Measurements from ENCODE around the gene CPTP. TPM values are rescaled to one million over a fixed set of nuclear protein-coding genes. Genes with fewer than 3 reads are reported as not detected.

Gene CPTP
- total and polyA plus RNA-seq, 4 donors: 7.9 to 45.1 (median 22.5) TPM

- Histone ChIP-seq H3K27me3 (ENCODE audit: control insufficient read depth in 4 of 4, insufficient read depth in 4 of 4, low read length in 3 of 4) (no peaks in the 10 kb centered on the region), H3K27ac (ENCODE audit: low read depth in 1 of 2, low read length in 2 of 2) (peak within 1 kb of the TSS; percentile 25 to 63), H3K9ac (ENCODE audit: low read depth in 1 of 2, low read length in 2 of 2) (no peak within 1 kb of the TSS), H3K4me3 (ENCODE audit: low read depth in 1 of 3, low read length in 3 of 3) (peak within 1 kb of the TSS in 1 of 3 donors; percentile 37), H3K9me3 (ENCODE audit: control insufficient read depth in 4 of 4, low read length in 3 of 4) (no peaks in the 10 kb centered on the region), H3K4me1 (ENCODE audit: control insufficient read depth in 4 of 4, insufficient read depth in 4 of 4, low read length in 3 of 4) (peaks cover 0 to 11% (median 2%) of the 10 kb centered on the region in 4 donors), H3K36me3 (ENCODE audit: control insufficient read depth in 4 of 4, insufficient read depth in 3 of 4, low read depth in 1 of 4, low read length in 3 of 4) (no peaks in the 10 kb centered on the region)
- no peak for DNase-seq (ENCODE audit: low spot score)
- TF ChIP-seq TAF1 (conservative IDR thresholded peaks at IDR 0.05): no peak
- TF ChIP-seq NR2F2 (IDR thresholded peaks at IDR 0.05): peak; percentile 23
- 45% methylated on average over 29 of the region's 29 CpGs for WGBS
Observed at GRCh38 chr1:1358433-1359271, 34.0 kb downstream of the CPTP start, which contains the start of gene MXRA8. MXRA8 (minus strand) TSS chr1:1358555; CDS start chr1:1358504, 51 bp downstream.

- Histone ChIP-seq H3K4me3 (ENCODE audit: low read depth in 1 of 3, low read length in 3 of 3) (no peak overlapping the region), H3K27me3 (ENCODE audit: control insufficient read depth in 4 of 4, insufficient read depth in 4 of 4, low read length in 3 of 4) (no peaks in the 10 kb centered on the region), H3K36me3 (ENCODE audit: control insufficient read depth in 4 of 4, insufficient read depth in 3 of 4, low read depth in 1 of 4, low read length in 3 of 4) (no peaks in the 10 kb centered on the region), H3K4me1 (ENCODE audit: control insufficient read depth in 4 of 4, insufficient read depth in 4 of 4, low read length in 3 of 4) (peaks cover 0 to 9% (median 1%) of the 10 kb centered on the region in 4 donors), H3K9ac (ENCODE audit: low read depth in 1 of 2, low read length in 2 of 2) (no peak overlapping the region), H3K27ac (ENCODE audit: low read depth in 1 of 2, low read length in 2 of 2) (no peak overlapping the region), H3K9me3 (ENCODE audit: control insufficient read depth in 4 of 4, low read length in 3 of 4) (no peaks in the 10 kb centered on the region)
- TF ChIP-seq YY1 (IDR thresholded peaks at IDR 0.05) (no peak), HNF4G (IDR thresholded peaks at IDR 0.05) (no peak), NR2F2 (IDR thresholded peaks at IDR 0.05) (no peak)
- 72% methylated on average over 6 of the region's 6 CpGs for WGBS
- no peak for DNase-seq (ENCODE audit: low spot score)
Observed at GRCh38 chr1:1359308-1359663, 34.7 kb downstream of the CPTP start.

GRCh38 chr1:1359664-1360468 is 35.3 kb downstream of the CPTP start:
- Histone ChIP-seq H3K4me3 (ENCODE audit: low read depth in 1 of 3, low read length in 3 of 3) (no peak overlapping the region), H3K27ac (ENCODE audit: low read depth in 1 of 2, low read length in 2 of 2) (peak overlapping the region in 1 of 2 donors; percentile 25), H3K27me3 (ENCODE audit: control insufficient read depth in 4 of 4, insufficient read depth in 4 of 4, low read length in 3 of 4) (no peaks in the 10 kb centered on the region), H3K4me1 (ENCODE audit: control insufficient read depth in 4 of 4, insufficient read depth in 4 of 4, low read length in 3 of 4) (peaks cover 0 to 3% (median 0%) of the 10 kb centered on the region in 4 donors), H3K36me3 (ENCODE audit: control insufficient read depth in 4 of 4, insufficient read depth in 3 of 4, low read depth in 1 of 4, low read length in 3 of 4) (no peaks in the 10 kb centered on the region), H3K9ac (ENCODE audit: low read depth in 1 of 2, low read length in 2 of 2) (no peak overlapping the region), H3K9me3 (ENCODE audit: control insufficient read depth in 4 of 4, low read length in 3 of 4) (no peaks in the 10 kb centered on the region)
- WGBS: 67% methylated on average over 28 of the region's 28 CpGs
- no peak for DNase-seq (ENCODE audit: low spot score)
- TF ChIP-seq YY1 (IDR thresholded peaks at IDR 0.05) (no peak), HNF4G (IDR thresholded peaks at IDR 0.05) (no peak), SP1 (IDR thresholded peaks at IDR 0.05) (no peak), CTCF (IDR thresholded peaks at IDR 0.05; ENCODE audit: low read depth, low read length, missing input control) (no peak), ATF3 (IDR thresholded peaks at IDR 0.05) (no peak), FOXA1 (IDR thresholded peaks at IDR 0.05) (no peak), ZBTB33 (IDR thresholded peaks at IDR 0.05) (no peak), JUND (IDR thresholded peaks at IDR 0.05) (no peak), TAF1 (conservative IDR thresholded peaks at IDR 0.05) (no peak), NR2F2 (IDR thresholded peaks at IDR 0.05) (no peak), RAD21 (IDR thresholded peaks at IDR 0.05) (no peak), EGR1 (IDR thresholded peaks at IDR 0.05; ENCODE audit: low read depth in 2 of 2) (no peak), MAX (IDR thresholded peaks at IDR 0.05) (no peak), GABPA (IDR thresholded peaks at IDR 0.05 in 1 of 2, conservative IDR thresholded peaks at IDR 0.05 in 1 of 2) (no peak), REST (IDR thresholded peaks at IDR 0.05) (no peak), HNF4A (conservative IDR thresholded peaks at IDR 0.05) (no peak)
